A673 (cell line): ENCODE data around the gene PZP.

Experiments
- CTCF ChIP-seq: fragments of 300-800, 200-600 bp; sonication (generic); conservative IDR thresholded peaks from 2 replicates; pipeline ENCODE4 v1.5.1; 2017; ENCODE audit warnings: low read depth, mild to moderate bottlenecking, antibody characterized with exemption, low read length, moderate library complexity, mixed read lengths
- EZH2 ChIP-seq: fragments of 200-600 bp; sonication (generic); IDR thresholded peaks from 2 replicates; pipeline ENCODE4 v1.6.1; 2017; ENCODE audit warnings: borderline replicate concordance, low read depth, mild to moderate bottlenecking, mixed read lengths, antibody characterized with exemption, low read length; ENCODE audit not compliant: poor library complexity, severe bottlenecking

DNA sequence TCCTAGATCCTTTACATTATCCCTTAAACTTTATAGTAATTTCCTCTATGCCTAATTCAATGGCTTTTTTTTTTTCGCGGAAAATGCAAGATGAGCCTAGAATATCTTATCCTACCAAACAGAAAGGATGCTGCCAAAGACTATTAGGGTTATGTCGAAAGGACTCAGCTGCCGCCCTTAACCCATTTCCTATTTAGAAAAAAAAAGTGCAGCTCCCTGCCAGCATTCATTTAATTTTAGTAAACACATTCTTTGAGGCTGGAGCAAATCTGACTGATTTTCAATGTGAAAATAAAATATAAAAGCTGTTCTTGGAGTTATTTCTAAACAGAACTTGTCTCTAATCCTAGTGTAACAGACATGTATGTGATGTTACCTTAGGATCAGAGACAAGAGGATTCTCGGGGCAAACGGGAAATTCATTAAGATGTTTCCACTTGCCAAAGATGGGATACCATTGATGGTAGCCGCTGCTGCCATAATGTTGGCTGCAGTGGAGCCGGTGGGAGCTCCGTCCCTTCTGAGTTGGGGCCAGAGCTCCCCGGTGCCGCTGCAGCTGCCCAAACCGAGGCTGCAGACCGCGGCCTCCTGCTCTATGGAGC, 84.3 kb downstream of the PZP start:
- TF ChIP-seq EZH2 (no peak), CTCF (no peak)
